DND-41 (cell line): ENCODE data around the gene SLC39A8.

ENCODE experiments used
- EZH2 ChIP-seq: IDR thresholded peaks from 3 replicates; pipeline ENCODE4 v1.6.1; 2012; ENCODE audit warnings: borderline replicate concordance, low read depth, mild to moderate bottlenecking, moderate library complexity, low read length, inconsistent platforms; ENCODE audit not compliant: severe bottlenecking
- TF ChIP-seq, protein P1 (sequence below): IDR thresholded peaks from 2 replicates; pipeline ENCODE4 v1.5.1; 2012; ENCODE audit warnings: borderline replicate concordance, low read length, moderate library complexity, mild to moderate bottlenecking; ENCODE audit not compliant: poor library complexity, severe bottlenecking; ENCODE audit errors: extremely low read depth

DNA sequence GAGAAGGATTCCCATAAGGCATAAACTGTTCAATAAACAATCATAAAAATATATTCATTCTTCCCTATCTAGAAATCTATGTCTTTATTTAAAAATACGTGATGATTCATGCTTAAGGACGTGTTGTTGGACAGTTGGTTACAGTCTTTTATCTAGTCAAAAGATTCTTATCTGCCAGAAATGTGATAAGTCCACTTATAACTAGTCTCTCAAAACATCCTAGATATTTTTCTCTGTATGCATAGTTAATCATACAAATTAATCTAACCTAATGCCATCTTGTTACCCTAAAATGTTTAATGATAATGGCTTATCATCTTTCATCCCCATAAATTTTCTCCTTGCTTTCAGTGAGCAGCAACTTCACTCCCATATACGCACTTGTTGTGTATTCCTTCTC lies 89.0 kb downstream of the SLC39A8 start:
- TF ChIP-seq, protein P1, sequence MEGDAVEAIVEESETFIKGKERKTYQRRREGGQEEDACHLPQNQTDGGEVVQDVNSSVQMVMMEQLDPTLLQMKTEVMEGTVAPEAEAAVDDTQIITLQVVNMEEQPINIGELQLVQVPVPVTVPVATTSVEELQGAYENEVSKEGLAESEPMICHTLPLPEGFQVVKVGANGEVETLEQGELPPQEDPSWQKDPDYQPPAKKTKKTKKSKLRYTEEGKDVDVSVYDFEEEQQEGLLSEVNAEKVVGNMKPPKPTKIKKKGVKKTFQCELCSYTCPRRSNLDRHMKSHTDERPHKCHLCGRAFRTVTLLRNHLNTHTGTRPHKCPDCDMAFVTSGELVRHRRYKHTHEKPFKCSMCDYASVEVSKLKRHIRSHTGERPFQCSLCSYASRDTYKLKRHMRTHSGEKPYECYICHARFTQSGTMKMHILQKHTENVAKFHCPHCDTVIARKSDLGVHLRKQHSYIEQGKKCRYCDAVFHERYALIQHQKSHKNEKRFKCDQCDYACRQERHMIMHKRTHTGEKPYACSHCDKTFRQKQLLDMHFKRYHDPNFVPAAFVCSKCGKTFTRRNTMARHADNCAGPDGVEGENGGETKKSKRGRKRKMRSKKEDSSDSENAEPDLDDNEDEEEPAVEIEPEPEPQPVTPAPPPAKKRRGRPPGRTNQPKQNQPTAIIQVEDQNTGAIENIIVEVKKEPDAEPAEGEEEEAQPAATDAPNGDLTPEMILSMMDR: no peak
- TF ChIP-seq EZH2: no peak
